ENCODE results near the gene CNTN5. TPM values are rescaled to one million over a fixed set of nuclear protein-coding genes. Genes with fewer than 3 reads are reported as not detected.

The CNTN5 gene
- total and polyA plus RNA-seq, 10 of the 15 experiments (the other 5 are each of a cell fraction or from before 2014, with no cell fraction given), result 0.01 TPM; not detected in 9

- TF ChIP-seq IRF5 (IDR thresholded peaks at IDR 0.05; ENCODE audit: borderline replicate concordance), result no peak
- no peak for TF ChIP-seq EGR1 (IDR thresholded peaks at IDR 0.05; ENCODE audit: borderline replicate concordance in 1 of 2, low read depth in 2 of 2, low read length in 2 of 2)
- TF ChIP-seq ELK1 (IDR thresholded peaks at IDR 0.05; ENCODE audit: low read depth, low read length), result no peak
- TF ChIP-seq BCL3 (IDR thresholded peaks at IDR 0.05; ENCODE audit: borderline replicate concordance, insufficient read depth, low read depth, low read length, poor library complexity, severe bottlenecking), result no peak
- TF ChIP-seq ZNF384 (IDR thresholded peaks at IDR 0.05; ENCODE audit: borderline replicate concordance, low read depth, low read length), result no peak
Measured at GRCh38 chr11:99791354-99791753, 770.6 kb downstream of the CNTN5 start (continued).

GRCh38 chr11:99795999-99796398 is 775.2 kb downstream of the CNTN5 start:
- H3K27ac ChIP-seq (ENCODE audit: control insufficient read depth, insufficient read depth), result no peak overlapping the region
- no peaks in the 10 kb centered on the region for H3K36me3 ChIP-seq (ENCODE audit: control insufficient read depth in 2 of 2, insufficient read depth in 2 of 2, low read length in 1 of 2)
- H2AFZ ChIP-seq (ENCODE audit: control insufficient read depth, low read depth, low read length), result no peak overlapping the region
- no peak overlapping the region for H3K9ac ChIP-seq (ENCODE audit: control insufficient read depth, insufficient read depth, low read length)
- H3K27me3 ChIP-seq (replicated peaks in 1 of 2; ENCODE audit: control insufficient read depth in 2 of 2, insufficient read depth in 2 of 2, low read length in 1 of 2), result no peaks in the 10 kb centered on the region; a peak in 1 of 4 replicates
- no peak overlapping the region for H3K4me2 ChIP-seq (ENCODE audit: control insufficient read depth, insufficient read depth)
- ATAC-seq (no peak), FAIRE-seq (no peak), DNase-seq (ENCODE audit: low read depth, low spot score) (no peak)
- intact Hi-C loops (cut with micrococcal nuclease; ENCODE audit: unreplicated experiment), result no loop called here
- ChIA-PET CTCF (interaction anchor here (0.7 kb wide), 1 partner anchor 30 kb away, joined by 3 read pairs; no protein-coding TSS in a partner anchor), POLR2A (no interaction called here), RAD21 (ENCODE audit: unreplicated experiment) (no interaction called here), SMC1A (ENCODE audit: uncharacterized antibody, unreplicated experiment) (no interaction called here)
- in situ Hi-C loops (cut with MboI), result no loop called here
- H4K20me1 ChIP-seq (ENCODE audit: control insufficient read depth, insufficient read depth), result no peaks in the 10 kb centered on the region
- H3K79me2 ChIP-seq (ENCODE audit: control insufficient read depth, insufficient read depth, low read length), result no peaks in the 10 kb centered on the region
- H3K4me3 ChIP-seq, result no peak overlapping the region
- 10% methylated on average over 3 of the region's 3 CpGs for WGBS (ENCODE audit: insufficient coverage, insufficient replicate concordance, low lambda C conversion rate, missing lambda C conversion rate)
- no TSS peak for BruUV-seq (replicated peaks)
- no peaks in the 10 kb centered on the region for H3K4me1 ChIP-seq (ENCODE audit: control insufficient read depth, insufficient read depth, low read length)
- H3K9me3 ChIP-seq (replicated peaks; ENCODE audit: control insufficient read depth, insufficient read depth, low read length), result no peaks in the 10 kb centered on the region
- TF ChIP-seq MYB (IDR thresholded peaks at IDR 0.05; ENCODE audit: borderline replicate concordance, low read depth, low read length), result no peak
- TF ChIP-seq KAT2A (conservative IDR thresholded peaks at IDR 0.05; ENCODE audit: control insufficient read depth, low read depth, low read length), result no peak
- TF ChIP-seq EZH2 (IDR thresholded peaks at IDR 0.05; ENCODE audit: borderline replicate concordance, control insufficient read depth, low read depth, low read length), result no peak
- TF ChIP-seq HDAC2 (IDR thresholded peaks at IDR 0.05), result no peak
- no peak for TF ChIP-seq PML (IDR thresholded peaks at IDR 0.05; ENCODE audit: low read length)
- no peak for TF ChIP-seq E2F4 (IDR thresholded peaks at IDR 0.05; ENCODE audit: low read depth, low read length)
- TF ChIP-seq ZBTB11 (CRISPR knock-in tag; IDR thresholded peaks at IDR 0.05), result no peak
- no peak for TF ChIP-seq POLR2AphosphoS5 (IDR thresholded peaks at IDR 0.05; ENCODE audit: low read length)
- no peak for TF ChIP-seq ZNF274 (IDR thresholded peaks at IDR 0.05; ENCODE audit: insufficient read depth, insufficient read length)
